Measurements from ENCODE around the gene CATSPERE. TPM values are rescaled to one million over a fixed set of nuclear protein-coding genes. Genes with fewer than 3 reads are reported as not detected.

Gene CATSPERE
- total and polyA plus RNA-seq, 10 of the 15 experiments (the other 5 are each of a cell fraction or from before 2014, with no cell fraction given) = 0.04 to 0.24 (median 0.17) TPM; not detected in 3

GRCh38 chr1:244652623-244653438, 191.8 kb downstream of the CATSPERE start, which contains the start of gene DESI2 (continued):
- TF ChIP-seq ELK1 (IDR thresholded peaks at IDR 0.05; ENCODE audit: low read depth, low read length) (no peak), NRF1 (conservative IDR thresholded peaks at IDR 0.05; ENCODE audit: low read depth, low read length) (peak; percentile 49; the same call in 1 of the 2 replicates), GATAD2B (conservative IDR thresholded peaks at IDR 0.05; ENCODE audit: low read depth) (peak; percentile 84; the same call in 1 of the 2 replicates), NBN (IDR thresholded peaks at IDR 0.05) (no peak), POLR2AphosphoS5 (IDR thresholded peaks at IDR 0.05; ENCODE audit: low read length) (peak; percentile 86), RBBP5 (conservative IDR thresholded peaks at IDR 0.05) (no peak), KDM1A (IDR thresholded peaks at IDR 0.05; ENCODE audit: borderline replicate concordance) (no peak), IRF5 (IDR thresholded peaks at IDR 0.05; ENCODE audit: borderline replicate concordance) (no peak), E2F8 (IDR thresholded peaks at IDR 0.05; ENCODE audit: low read depth, partially characterized antibody) (no peak), KLF5 (IDR thresholded peaks at IDR 0.05; ENCODE audit: partially characterized antibody) (peak; percentile 82), MTA3 (IDR thresholded peaks at IDR 0.05; ENCODE audit: borderline replicate concordance, low read length) (no peak), BRCA1 (IDR thresholded peaks at IDR 0.05; ENCODE audit: low read depth, low read length) (no peak), PRDM15 (CRISPR knock-in tag; IDR thresholded peaks at IDR 0.05) (no peak), NKRF (conservative IDR thresholded peaks at IDR 0.05) (peak; percentile 92), EED (IDR thresholded peaks at IDR 0.05; ENCODE audit: low read depth) (no peak), SRF (IDR thresholded peaks at IDR 0.05; ENCODE audit: low read depth in 2 of 2, low read length in 2 of 2) (peak in 1 of 2 experiments; percentile 2; a peak in 1 of 4 replicates), TAF1 (IDR thresholded peaks at IDR 0.05; ENCODE audit: borderline replicate concordance, low read depth, low read length) (peak; percentile 91; the same call in 1 of the 2 replicates), NFXL1 (IDR thresholded peaks at IDR 0.05; ENCODE audit: borderline replicate concordance) (no peak), HDAC2 (IDR thresholded peaks at IDR 0.05) (no peak)

Data from GM12878 (cell line).